GM19043 (cell line): ENCODE data around the gene CTIF.

ENCODE experiments used
- ATAC-seq: cut with Tn5 transposase; IDR thresholded peaks from one replicate; pipeline ENCODE4 v1.9.1; 2021; ENCODE audit warnings: low read depth; ENCODE audit not compliant: unreplicated experiment

The CTIF gene

DNA sequence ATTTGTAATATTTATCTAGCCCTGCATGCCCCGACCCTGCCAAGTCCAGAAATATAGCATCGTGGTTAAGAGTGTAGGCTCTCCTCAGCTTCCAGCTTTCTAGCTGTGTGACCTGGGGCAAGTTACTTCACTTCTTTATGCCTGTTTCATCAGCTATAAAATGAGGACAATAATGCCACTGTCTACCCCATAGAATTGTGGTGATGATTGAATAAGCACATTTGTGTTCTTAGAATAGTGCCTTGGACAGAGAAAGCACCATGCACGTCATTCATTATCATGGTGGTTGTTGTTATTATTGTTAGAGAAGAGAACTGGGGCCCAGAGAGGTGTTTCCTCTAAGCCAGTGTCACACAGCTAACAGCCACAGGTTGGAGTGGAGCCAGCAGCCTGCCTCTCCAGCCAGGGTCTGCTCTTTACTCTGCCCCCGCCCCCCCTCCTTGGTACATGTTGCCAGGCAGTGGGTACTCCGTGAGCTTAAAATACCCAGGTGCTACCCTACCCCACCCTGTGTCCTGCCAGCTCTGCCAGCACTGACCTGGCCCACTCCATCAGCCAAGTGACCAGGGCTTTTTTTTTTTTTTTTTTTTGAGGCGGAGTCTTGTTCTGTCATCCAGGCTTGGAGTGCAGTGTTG is 202.1 kb downstream of the CTIF start:
- no peak for ATAC-seq

DNA sequence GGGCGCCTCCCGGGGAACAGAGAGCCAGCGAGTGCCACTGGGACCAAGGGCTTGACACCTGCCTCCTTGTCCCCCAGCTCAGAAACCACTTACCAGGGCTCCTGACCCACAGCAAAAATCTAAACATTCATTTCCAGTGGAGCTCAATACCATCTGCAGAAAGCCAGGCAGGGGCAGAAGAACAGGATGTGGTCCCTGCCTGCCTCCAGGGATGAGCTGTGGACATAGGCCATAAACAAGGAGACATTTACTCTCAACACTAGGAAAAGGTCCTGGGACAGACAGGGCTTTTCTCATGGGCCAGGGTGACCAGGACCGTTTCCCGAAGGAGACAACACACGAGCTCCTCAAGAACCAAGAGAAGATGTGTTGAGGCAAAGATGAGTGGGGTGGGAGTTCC is 203.0 kb downstream of the CTIF start:
- no peak for ATAC-seq

DNA sequence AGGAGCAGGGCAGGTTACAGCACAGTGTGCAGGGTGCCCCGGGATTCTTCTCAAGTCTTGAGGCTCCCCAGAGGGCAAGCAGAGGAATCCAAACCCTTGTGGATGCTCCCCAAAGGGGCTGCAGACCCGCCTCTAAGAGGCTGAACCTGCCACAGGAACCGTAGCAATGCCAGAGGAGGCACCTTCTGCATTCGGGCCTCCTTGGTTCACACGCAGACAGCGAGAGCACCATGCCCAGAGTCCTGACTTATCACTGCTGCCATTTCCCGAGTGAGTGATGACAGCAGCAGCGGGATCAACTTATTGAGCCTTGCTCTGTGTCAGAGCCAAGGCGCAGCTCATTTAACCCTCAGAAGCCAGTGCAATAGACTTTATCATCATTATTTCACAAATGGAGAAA is 203.5 kb downstream of the CTIF start:
- ATAC-seq: no peak

DNA sequence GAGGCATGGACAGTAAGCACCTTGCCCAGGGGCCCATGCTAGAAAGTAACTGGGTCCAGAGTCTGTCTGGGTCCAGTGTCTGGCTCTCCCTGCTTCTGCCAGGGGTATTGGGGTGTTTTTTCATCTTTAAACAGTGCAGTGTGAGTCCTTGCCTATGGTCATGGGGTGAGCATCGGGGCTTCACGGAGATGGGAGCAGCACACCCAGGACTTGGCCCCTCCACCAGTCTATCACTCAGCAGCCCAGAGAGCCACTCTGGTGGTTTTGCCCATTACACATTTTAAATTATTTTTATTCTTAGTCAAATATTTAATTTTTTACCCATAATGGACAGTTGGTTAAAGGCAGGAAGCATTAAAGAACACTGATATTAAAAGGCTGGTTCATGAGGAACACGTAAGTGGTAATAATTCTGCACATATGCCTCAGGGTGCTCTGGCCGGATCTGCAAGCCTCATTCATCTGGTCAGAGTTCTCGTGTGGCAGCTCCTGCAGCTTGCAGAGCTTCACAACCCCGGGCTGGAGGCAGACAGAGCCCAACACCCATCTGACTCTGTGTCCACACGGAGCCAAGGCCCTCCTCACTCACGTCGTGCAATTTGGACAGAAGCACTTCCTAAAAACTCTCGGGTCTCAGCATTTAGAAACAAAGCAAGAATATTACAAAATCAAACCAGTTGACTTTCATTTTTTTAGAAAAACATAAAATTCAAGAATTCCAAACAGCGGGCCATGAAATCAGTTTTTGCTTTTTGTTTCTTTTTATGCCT is 204.1 kb downstream of the CTIF start:
- no peak for ATAC-seq

DNA sequence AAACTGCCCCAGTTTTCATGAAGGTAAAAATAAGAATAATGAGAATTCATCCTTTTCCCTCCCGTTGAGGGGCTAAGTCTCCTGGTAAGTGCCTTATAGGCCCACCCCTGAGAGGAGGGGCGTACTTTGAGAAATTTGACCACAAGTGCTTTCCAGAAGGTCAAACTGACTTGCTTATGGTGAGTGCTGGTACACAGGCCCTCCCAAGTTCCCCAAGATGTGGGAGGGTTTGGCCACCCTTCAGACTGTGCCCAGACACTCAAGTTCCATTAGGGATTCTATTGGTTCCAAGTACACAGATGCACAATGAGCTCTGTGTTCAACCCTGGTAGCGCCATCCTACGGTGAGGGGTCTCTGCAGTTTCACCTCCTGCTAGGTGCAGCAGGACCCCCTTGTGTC is 205.1 kb downstream of the CTIF start:
- ATAC-seq: no peak

DNA sequence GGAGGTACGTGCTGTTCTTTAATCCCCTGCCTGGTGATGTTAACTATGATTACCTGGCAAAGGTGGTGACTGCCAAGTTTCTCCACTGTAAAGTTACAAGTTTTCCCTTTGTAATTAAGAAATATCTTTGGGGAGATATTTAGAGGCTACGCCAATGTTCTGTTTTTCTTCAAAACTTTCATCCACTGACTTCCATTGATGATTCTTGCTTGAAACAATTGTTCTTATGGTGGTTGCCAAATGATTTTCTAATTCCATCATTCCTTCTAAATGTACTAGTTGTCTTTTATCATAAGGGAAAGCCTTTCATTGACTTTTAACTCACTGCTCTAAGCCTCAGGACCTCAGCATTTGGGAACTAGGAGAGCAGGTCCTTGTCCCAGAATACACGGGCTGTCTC is 206.5 kb downstream of the CTIF start:
- ATAC-seq: no peak

DNA sequence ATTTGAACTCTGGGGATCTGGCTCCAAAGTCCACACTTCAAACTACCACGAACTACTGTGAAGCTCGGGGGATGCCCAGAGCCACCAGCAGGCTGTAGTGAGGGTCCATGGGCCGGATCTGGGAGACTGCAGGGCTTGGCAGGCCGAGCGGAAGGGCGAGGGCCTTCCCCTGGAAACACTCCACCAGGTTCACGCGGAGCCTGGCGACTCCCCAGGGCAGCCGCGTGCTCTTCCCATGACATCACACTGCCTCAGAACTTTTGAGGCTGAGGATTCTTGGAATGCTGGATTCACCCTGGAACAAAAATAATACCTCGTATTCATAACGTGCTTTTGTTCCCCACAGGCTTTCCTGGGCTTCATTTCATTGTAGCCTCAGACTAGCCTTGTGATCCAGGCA is 210.9 kb downstream of the CTIF start:
- ATAC-seq: no peak

DNA sequence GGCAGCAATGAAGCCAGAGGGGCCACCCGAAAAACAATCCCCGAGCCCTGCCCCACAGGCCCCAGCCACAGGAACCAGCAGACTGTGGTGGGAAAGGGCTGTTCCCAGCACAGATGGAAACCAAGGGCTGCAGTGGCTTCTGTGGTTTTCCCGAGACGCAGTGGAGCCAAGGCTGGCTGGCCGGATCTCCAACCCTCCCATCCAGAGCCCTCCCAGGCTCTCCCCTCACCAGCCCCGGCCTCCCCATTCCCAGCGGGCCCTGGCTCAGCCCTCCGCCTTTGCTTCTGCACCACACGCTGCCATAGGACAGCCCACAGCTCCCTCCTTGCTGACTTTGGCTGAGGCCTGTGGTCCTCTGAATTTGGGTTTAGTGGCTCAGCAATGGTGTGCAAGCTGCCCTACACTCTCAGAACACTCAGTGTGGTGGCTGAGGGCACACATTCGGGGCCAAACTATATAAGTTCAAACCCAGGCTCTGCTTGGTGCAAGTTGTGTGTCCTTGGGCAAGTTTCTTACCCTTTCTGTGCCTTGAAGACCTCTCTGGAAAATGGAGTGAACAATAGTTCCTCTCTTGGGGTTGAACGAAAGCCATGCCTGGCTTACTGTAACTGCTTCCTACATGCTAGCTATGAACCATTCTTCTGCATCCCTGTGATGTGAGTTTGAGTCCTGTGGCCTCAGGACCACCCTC is 211.8 kb downstream of the CTIF start:
- no peak for ATAC-seq

DNA sequence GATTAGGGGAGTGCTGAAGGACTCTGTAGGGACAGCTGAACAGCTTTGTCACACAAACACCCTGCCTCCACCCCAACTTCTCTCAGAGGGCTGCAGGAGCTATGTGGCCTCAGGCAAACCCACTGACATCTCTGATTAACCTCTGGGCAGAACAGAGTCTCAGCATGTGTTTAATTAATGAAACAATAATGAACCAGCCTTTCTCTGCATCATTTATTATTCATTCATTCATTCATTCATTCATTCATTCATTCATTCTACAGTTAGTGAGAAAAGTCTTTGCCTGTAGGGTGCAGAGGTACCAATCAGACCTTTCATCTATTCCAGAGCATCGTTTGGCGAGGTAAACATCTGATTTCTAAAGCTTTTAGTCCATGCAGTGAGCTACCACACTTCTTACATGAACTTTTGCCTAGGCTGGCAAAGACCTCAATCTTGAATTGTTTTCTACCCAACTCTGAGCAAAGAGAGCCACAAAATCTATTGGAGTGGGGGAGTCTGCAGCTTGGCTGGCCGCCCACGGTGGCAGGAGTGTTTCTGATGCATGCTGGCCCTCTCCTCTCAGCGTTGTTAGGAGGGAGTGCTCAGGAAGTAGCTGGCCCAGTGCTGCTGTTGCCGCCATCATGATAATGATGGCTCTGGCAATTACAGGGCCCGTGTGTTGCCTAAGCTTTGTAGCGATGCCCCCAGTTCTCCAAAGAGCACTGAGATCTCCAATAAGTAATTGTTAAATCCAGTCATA is 213.1 kb downstream of the CTIF start:
- ATAC-seq: no peak

DNA sequence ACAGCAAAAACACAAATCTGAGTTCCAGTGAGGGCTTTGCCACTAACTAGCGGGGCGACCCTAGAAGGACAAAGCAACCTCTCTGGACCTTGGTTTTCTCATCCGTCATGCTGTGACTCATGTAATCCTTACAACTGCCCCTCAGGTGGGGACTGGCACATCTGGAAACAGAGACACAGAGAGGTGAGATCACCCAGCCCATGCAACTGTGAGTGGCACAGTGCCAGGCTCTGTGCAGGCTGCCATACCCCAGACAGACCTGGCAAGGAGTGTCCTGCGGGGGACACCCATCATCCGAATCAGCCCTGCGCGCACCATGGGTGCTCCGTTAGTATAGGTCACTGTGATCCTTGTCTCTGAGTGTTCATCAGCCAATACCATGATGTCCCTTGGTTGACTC is 213.6 kb downstream of the CTIF start:
- ATAC-seq: no peak

DNA sequence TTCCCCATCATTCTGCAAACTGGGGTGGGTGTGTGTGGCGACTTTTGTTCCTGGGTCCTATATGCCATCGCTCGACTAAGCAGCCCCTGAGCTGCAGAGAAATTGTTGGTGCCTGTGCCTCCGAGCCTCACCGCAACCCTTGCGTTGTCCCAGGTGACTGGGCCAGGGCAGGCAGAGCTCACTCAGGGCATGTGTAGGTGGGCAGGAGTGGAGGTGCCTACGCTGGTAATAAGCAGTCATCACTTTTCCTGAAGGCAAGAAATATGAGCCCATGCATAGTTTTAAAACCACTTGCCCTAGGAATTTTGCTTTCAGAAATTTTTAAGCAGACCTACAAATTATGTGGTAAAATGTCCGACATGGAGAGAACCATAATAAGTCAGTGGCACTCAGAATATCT is 214.1 kb downstream of the CTIF start:
- ATAC-seq: no peak

DNA sequence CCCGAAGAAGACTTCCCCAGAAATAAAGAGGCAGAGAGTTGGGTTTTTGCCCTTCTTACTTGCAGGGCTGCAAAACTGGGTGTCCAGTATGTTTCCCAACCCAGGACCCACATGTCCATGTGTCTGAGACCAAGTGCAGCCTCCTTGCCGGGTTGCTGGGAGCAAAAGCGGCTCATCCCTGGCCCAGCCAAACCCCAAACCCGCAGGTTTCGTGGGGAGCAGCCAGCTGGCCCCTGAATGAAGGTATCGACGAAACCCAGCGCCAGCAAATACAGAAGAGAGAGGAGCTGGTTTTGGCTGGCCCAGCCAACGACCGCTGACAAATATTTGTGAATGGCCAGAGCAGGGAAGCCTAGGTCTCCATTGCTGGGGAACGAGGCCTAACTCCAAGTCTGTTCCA is 214.9 kb downstream of the CTIF start:
- ATAC-seq: no peak

DNA sequence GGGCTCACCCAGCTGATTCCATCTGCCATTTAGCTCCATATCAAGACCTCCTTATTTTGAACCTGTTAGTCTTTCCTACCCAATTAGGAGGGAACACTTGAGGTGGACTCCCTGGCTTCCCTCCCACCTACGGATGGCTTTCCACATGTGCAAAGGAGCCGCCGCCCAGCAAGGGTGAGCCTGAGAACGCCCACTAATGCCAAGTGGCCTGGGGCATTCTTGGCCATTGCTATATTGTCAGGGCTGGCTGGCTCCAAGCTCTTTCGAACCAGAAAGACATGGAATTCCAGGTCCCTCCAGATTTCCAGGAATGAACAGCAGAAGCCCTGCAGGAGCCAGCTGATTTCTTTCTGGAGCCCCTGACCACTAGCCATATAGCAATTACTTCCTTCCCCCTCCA is 215.7 kb downstream of the CTIF start:
- no peak for ATAC-seq

DNA sequence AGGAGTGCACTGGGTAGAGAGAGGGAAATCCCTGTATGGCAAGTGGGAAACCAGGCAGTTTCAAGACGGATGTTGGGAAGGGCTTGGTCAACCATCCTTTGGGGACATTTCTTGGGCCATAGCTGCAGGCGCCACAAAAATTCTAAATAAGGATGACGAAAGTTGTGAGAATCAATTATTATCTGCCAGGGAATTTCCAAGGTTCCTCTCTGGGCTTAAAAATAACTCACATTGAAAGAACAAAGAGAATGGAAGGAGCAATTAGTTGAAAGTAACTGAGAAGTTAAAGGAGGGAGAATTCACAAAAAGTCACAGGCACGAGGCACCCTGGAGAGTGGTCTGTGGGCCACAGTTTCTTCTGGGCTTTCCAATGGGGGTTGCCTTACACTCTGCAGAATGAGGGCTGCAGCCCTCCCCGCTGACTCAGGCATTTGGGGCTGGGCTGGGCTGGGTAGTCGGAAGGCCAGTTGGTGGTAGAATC is 216.2 kb downstream of the CTIF start:
- no peak for ATAC-seq

DNA sequence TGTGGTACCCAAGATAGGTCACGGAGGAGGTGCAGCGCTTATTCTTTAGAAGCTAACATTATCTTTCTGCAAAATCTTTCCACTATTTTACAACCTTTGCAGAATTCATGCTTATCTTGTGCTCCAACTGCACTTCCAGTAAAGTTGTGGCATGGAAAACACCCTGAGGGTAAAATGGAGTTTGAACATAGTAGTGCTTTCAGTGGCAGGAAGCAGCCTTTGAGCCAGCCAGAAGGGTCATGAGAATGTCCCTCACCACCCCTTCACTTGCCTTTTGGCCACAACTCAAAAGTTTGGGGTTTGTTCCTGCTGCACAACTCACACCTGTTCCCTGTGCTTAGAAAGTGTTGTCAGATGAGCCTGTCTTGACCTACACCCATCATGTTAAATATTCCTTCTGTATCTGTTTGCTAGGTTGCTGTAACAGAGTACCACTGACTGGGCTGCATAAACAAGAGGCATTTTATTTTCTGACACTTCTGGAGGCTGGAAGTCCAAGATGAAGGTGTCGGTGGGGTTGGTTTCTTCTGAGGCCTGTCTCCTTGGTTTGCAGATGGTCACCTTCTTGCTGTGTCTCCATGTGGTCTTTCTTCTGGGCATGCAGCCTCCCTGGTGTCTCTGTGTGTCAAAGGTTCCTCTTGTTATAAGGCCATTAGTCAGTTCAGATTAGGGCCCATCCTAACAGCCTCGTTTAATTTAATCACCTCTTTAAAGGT is 217.8 kb downstream of the CTIF start:
- ATAC-seq: no peak

DNA sequence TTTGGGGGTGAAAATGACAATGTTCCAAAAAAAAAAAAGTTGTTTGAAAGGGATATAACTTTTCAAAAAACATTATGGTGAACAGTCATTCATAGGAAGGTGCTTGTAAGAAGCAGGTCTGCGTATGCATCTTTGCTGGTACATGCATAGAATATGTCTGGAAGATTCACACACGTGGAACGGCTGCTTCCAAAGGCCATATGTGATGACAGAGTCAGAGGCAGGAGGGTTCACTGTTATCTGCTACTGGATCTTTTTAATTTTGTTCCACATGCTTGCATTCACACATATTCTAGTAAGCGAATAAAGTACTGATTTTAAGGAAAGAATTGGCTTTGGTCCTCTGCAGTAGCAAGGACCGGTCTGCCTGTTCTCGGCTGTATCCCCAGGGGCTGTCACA is 218.5 kb downstream of the CTIF start:
- no peak for ATAC-seq

DNA sequence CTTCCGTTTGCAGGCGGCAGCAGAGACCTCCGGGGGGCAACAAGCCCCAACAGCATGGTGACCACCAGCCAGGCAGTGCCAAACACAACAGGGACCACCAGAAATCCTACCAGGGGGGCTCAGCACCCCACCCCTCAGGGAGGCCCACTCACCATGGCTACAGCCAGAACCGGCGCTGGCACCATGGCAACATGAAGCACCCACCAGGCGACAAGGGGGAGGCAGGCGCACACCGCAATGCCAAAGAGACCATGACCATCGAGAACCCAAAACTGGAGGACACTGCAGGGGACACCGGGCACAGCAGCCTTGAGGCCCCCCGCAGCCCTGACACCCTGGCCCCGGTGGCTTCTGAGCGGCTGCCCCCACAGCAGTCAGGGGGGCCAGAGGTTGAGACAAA is 219.1 kb downstream of the CTIF start:
- ATAC-seq: no peak

DNA sequence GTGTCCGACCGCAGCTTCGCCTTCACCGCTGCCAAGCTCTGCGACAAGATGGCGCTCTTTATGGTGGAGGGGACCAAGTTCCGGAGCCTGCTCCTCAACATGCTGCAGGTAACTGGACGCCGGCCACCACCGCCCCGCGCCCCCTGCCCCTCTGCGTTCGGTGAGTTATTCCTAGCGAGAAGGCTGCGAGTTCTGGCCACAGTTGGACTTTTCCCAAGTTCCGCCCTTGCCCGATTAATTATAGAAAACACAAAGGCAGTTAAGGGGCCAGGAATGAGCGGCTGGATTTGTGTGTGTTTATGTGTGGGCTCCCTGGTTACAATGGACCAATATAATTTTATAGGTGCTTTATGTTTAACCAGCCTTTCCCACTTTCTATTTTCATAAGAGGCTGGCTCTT is 222.8 kb downstream of the CTIF start:
- ATAC-seq: no peak

DNA sequence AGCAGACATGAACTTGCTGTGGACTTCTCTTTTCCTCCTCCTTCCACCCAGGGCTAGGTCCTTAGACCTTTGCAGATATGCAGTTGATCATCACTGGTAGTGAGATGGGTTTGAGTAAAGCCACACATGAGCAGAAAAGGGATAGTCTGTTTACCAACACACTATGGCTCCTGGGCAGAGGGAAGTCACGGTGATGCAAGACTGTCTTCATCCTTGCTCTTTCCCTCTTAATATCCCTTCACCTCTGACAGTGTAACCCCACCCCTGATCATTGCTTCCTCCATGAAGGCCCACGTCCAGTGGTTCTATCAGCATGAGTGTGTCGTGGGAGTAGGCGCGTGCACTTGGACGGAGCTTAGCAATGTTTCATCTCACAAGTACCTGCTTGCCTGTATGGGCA is 223.2 kb downstream of the CTIF start:
- no peak for ATAC-seq
